Activated T-helper 9 cell treated with anti-CD3 and anti-CD28 coated beads, Interleukin-2, amount 50 U/mL, for 16 hours (primary cell): ENCODE results near the gene BRK1.
A peak's percentile ranks its signal among the peaks of the same experiment; 100 is the strongest.
"Not testable (repeated sequence)": the region's sequence is repeated elsewhere in the genome, so short reads cannot be mapped to it uniquely, and the experiment has no call there.

ENCODE experiments used
- DNase-seq: peaks from one replicate; pipeline ENCODE4 v3.0.0-alpha.2; 2020; ENCODE audit warnings: low read depth

The BRK1 gene

GRCh38 chr3:10115326-10116137, at the start of gene BRK1:
BRK1 (plus strand) TSS chr3:10115675; CDS start chr3:10115702, 27 bp downstream.
- DNase-seq: peak; percentile 90

- DNase-seq: not testable (repeated sequence)
These were observed 45.4 kb upstream of the BRK1 start for GRCh38 chr3:10070077-10070476.

GRCh38 chr3:10074666-10075065, 40.8 kb upstream of the BRK1 start:
- no peak for DNase-seq

- no peak for DNase-seq
These were observed 33.6 kb upstream of the BRK1 start for GRCh38 chr3:10081871-10082270.

GRCh38 chr3:10085738-10086137, 29.7 kb upstream of the BRK1 start:
- DNase-seq: no peak

GRCh38 chr3:10088256-10088655, 27.2 kb upstream of the BRK1 start:
- no peak for DNase-seq

- no peak for DNase-seq
These were observed 25.3 kb upstream of the BRK1 start for GRCh38 chr3:10090179-10090578.

- not testable (repeated sequence) for DNase-seq
These were observed 24.7 kb upstream of the BRK1 start for GRCh38 chr3:10090774-10091173.

GRCh38 chr3:10091387-10091786, 24.1 kb upstream of the BRK1 start:
- DNase-seq: not testable (repeated sequence)

GRCh38 chr3:10093678-10094077, 21.8 kb upstream of the BRK1 start:
- no peak for DNase-seq

- DNase-seq: no peak
These were observed 16.4 kb upstream of the BRK1 start for GRCh38 chr3:10099041-10099440.

GRCh38 chr3:10106919-10107318, 8.6 kb upstream of the BRK1 start:
- DNase-seq: no peak

GRCh38 chr3:10108091-10108490, 7.4 kb upstream of the BRK1 start, which contains the start of gene FANCD2OS:
FANCD2OS (minus strand) TSS chr3:10108255; CDS start chr3:10104774, 3,481 bp downstream.
- no peak for DNase-seq

- no peak for DNase-seq
These were observed 624 bp downstream of the BRK1 start for GRCh38 chr3:10116138-10116460.

GRCh38 chr3:10116928-10117327, 1.5 kb downstream of the BRK1 start:
- DNase-seq: no peak

- no peak for DNase-seq
These were observed 3.9 kb downstream of the BRK1 start for GRCh38 chr3:10119376-10119775.

- DNase-seq: no peak
These were observed 5.6 kb downstream of the BRK1 start for GRCh38 chr3:10121064-10121463.

- no peak for DNase-seq
These were observed 7.2 kb downstream of the BRK1 start for GRCh38 chr3:10122724-10123123.

- DNase-seq: not testable (repeated sequence)
These were observed 20.4 kb downstream of the BRK1 start for GRCh38 chr3:10135872-10136271.

- no peak for DNase-seq
These were observed 21.0 kb downstream of the BRK1 start for GRCh38 chr3:10136426-10137005.

- DNase-seq: no peak
These were observed 21.7 kb downstream of the BRK1 start for GRCh38 chr3:10137178-10137577.

GRCh38 chr3:10140996-10141546, 25.6 kb downstream of the BRK1 start:
- no peak for DNase-seq
